Common myeloid progenitor, CD34-positive (primary cell): ENCODE measurements around the gene KIF13A.
A peak's percentile ranks its signal among the peaks of the same experiment; 100 is the strongest.

Experiments used
- CTCF ChIA-PET: fragments of 350-600 bp; sonication (Branson Sonifier 250); formaldehyde crosslinking; loops from one replicate; lab custom pipeline; 2021; ENCODE audit warnings: antibody characterized with exemption; lab: Charles Lee
- POLR2A ChIA-PET: fragments of 350-600 bp; sonication (Branson Sonifier 250); formaldehyde crosslinking; loops from one replicate; lab custom pipeline; 2021; ENCODE audit warnings: antibody characterized with exemption; lab: Charles Lee
- DNase-seq, 3 donors: peaks; one replicate each; pipeline versions ENCODE4 v3.0.0 to v3.0.0-alpha.2; 2013
- H3K27ac ChIP-seq, 2 experiments: 1 replicate in 1 of 2; 2 replicates in 1 of 2; pipeline ENCODE4 v1.7.0; 2013; ENCODE audit warnings: inconsistent platforms in 2 of 2, low read length in 2 of 2, mild to moderate bottlenecking in 2 of 2, low read depth in 1 of 2, moderate library complexity in 1 of 2; ENCODE audit not compliant: severe bottlenecking in 2 of 2, insufficient read depth in 1 of 2, poor library complexity in 1 of 2
- H3K27me3 ChIP-seq, 5 experiments: replicated peaks in 2 of 5; 1 replicate in 3 of 5; 2 replicates in 2 of 5; pipeline versions ENCODE4 v1.6.1 to v1.7.0; 2013; ENCODE audit warnings: low read length in 4 of 5, mild to moderate bottlenecking in 2 of 5, moderate library complexity in 2 of 5, inconsistent platforms in 1 of 5; ENCODE audit not compliant: insufficient read depth in 5 of 5, control insufficient read depth in 4 of 5
- H3K36me3 ChIP-seq, 4 experiments: 1 replicate in 2 of 4; 2 replicates in 2 of 4; pipeline versions ENCODE4 v1.6.1 to v1.7.0; 2013; ENCODE audit warnings: low read length in 3 of 4, control low read depth in 1 of 4, mild to moderate bottlenecking in 1 of 4; ENCODE audit not compliant: control insufficient read depth in 4 of 4, insufficient read depth in 4 of 4
- H3K4me1 ChIP-seq, 4 experiments: 1 replicate in 3 of 4; 2 replicates in 1 of 4; pipeline versions ENCODE4 v1.6.1 to v1.7.1; 2013; ENCODE audit warnings: low read length in 3 of 4, mild to moderate bottlenecking in 3 of 4, control low read depth in 1 of 4, inconsistent platforms in 1 of 4, moderate library complexity in 1 of 4; ENCODE audit not compliant: control insufficient read depth in 4 of 4, insufficient read depth in 4 of 4; ENCODE audit errors: control extremely low read depth in 1 of 4
- H3K4me3 ChIP-seq, 7 experiments: 1 replicate in 4 of 7; 2 replicates in 3 of 7; pipeline versions ENCODE4 v1.5.1 to v1.7.0; 2013; ENCODE audit warnings: mild to moderate bottlenecking in 7 of 7, low read length in 6 of 7, moderate library complexity in 6 of 7, inconsistent platforms in 2 of 7, low read depth in 2 of 7, control low read depth in 1 of 7; ENCODE audit not compliant: insufficient read depth in 4 of 7, control insufficient read depth in 1 of 7; ENCODE audit errors: extremely low read depth in 1 of 7
- H3K9me3 ChIP-seq, 5 experiments: 1 replicate in 4 of 5; 2 replicates in 1 of 5; pipeline versions ENCODE4 v1.6.1 to v1.7.1; 2013; ENCODE audit warnings: low read length in 4 of 5, mild to moderate bottlenecking in 2 of 5, inconsistent platforms in 1 of 5, low read depth in 1 of 5, moderate library complexity in 1 of 5; ENCODE audit not compliant: control insufficient read depth in 4 of 5, insufficient read depth in 2 of 5; ENCODE audit errors: control extremely low read depth in 1 of 5
- WGBS: methylation state at CpG from one replicate; pipeline ENCODE4 v1.1.5; 2013; ENCODE audit not compliant: insufficient coverage; 5-methylcytosine and 5-hydroxymethylcytosine counted together

Gene KIF13A

DNA sequence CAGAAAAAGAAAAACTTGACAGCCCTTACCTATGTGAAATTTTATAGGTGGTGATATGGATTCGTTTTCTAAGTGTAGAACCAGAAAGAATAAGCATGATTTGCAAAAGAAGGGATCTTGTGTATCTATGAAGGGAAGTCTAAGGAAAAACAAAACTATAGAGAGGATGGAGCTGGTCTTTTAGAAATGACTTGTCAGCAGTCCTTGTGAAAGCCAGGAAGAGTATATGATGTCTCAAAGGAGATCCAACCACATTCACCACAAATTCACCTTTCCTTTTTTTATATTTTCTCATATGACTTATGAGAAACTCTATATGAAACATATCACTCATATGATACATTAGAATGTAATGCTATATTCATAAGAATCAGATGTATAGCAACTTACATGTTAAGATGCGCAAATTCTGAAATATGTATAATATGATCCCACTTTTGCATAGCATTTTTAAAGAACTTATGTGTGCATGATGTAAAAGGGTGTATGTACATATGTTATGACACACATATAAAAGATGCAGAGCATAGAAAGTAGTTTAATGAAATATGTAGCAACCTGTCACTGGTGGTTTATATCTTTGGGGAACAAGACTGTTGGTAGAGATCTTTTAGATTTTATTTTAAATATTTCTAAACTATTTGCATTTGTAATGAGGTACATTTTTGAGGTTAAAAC, 188.8 kb downstream of the KIF13A start:
- CTCF ChIA-PET: interaction anchor here (1.5 kb wide), 1 partner anchor 642 kb away, joined by 3 read pairs; no protein-coding TSS in a partner anchor
- no peaks in the 10 kb centered on the region for H3K27me3 ChIP-seq

DNA sequence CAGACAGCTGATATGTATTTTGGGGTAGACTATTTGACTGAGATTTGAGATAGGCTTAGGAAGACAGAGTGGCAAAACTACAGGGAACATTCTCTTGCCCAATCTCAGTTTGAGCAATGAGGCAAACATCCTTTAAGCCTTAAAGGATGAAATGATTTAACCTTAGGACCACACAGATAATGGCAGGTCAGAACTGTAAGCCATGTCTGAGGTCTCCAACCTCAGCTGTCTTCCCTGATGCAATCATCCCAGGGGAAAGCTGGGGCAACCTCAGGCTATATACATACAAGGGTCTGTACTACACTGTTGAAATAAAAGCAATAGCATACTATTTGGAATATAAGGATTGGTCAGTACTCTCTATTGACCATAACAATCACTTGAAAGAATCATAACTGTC, 196.9 kb downstream of the KIF13A start:
- Histone ChIP-seq H3K27ac (no peak overlapping the region), H3K4me1 (no peaks in the 10 kb centered on the region), H3K36me3 (peaks cover 11 to 71% (median 22%) of the 10 kb centered on the region in 4 experiments), H3K4me3 (no peak overlapping the region), H3K9me3 (no peaks in the 10 kb centered on the region), H3K27me3 (no peaks in the 10 kb centered on the region)
- CTCF ChIA-PET: interaction anchor here (1.2 to 2.9 kb wide), 2 partner anchors 9 to 13 kb away, joined by 3 to 11 read pairs; no protein-coding TSS in a partner anchor
- DNase-seq: no peak
- POLR2A ChIA-PET: no interaction called here

More for the DNA sequence above, 188.8 kb downstream of the KIF13A start:
- no peaks in the 10 kb centered on the region for H3K4me1 ChIP-seq
- peaks cover 33 to 79% (median 34%) of the 10 kb centered on the region in 4 experiments for H3K36me3 ChIP-seq
- POLR2A ChIA-PET: no interaction called here
- no peak for DNase-seq
- H3K4me3 ChIP-seq: no peak overlapping the region
- H3K27ac ChIP-seq: no peak overlapping the region
- 100% methylated on average over 1 of the region's 2 CpGs for WGBS
- H3K9me3 ChIP-seq: no peaks in the 10 kb centered on the region

DNA sequence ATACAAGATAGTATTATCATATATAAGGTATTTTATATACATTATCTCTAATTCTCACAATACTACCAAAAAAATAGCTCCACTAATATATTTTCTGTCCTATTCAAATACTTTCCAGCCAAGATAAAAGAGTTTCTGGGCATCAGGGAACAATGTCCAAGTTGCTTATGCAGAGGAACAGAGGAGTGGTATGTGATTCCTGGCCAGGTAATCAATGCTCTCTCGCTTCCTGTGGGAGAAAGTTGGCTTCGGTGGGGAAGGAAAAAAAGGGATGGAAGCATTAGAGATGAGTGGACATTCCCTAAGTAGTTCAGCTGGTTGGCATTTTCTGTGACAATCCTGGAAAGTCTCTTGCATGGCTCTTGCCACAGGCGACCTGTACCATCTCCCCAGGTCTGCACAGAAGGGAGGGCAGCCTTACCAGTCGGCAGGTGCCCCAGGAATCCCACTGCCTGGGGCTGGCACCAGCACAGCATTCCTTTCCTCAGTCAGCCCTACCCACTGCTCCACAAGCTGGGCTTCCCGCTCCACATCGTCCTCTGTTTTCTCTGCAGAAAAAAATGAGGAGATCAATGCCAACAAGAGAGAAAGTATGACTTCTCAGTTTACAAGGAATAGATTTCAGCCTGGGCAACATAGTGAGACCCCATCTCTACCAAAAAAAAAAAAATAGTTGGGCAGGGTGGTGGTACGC, 202.2 kb downstream of the KIF13A start:
- Histone ChIP-seq H3K9me3 (no peaks in the 10 kb centered on the region), H3K27ac (no peak overlapping the region), H3K27me3 (no peaks in the 10 kb centered on the region), H3K4me3 (no peak overlapping the region), H3K4me1 (no peaks in the 10 kb centered on the region), H3K36me3 (peaks cover 5 to 75% (median 29%) of the 10 kb centered on the region in 4 experiments)
- no peak for DNase-seq
- CTCF ChIA-PET: interaction anchor here (0.9 kb wide), 1 partner anchor 10 kb away, joined by 4 read pairs; no protein-coding TSS in a partner anchor
- 100% methylated on average over 2 of the region's 7 CpGs for WGBS
- POLR2A ChIA-PET: no interaction called here

DNA sequence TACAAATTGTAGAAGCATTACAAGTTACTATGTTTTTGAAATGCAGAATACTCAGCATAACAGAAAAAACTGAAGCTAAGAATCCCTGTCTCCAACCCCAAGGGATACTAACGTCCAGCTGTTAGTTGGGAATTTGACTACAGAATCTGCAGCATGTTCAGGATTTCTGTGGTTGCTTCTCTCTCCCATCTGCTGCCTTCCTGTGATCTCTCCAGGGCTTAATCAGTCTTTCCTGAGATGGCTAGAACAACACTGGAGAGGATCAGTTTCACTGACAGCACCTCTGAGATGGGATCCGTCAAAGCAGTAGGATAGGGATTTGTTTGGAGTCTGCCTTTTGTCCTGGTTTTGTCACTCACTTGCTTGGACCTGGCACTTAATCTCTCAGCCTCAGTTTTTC, 207.4 kb downstream of the KIF13A start:
- WGBS: 100% methylated on average over 2 of the region's 2 CpGs
- Histone ChIP-seq H3K4me3 (no peak overlapping the region), H3K4me1 (no peaks in the 10 kb centered on the region), H3K36me3 (peaks cover 11 to 73% (median 33%) of the 10 kb centered on the region in 4 experiments), H3K27ac (no peak overlapping the region), H3K9me3 (no peaks in the 10 kb centered on the region), H3K27me3 (no peaks in the 10 kb centered on the region)
- CTCF ChIA-PET: interaction anchor here (0.7 kb wide), 1 partner anchor 51 kb away, joined by 3 read pairs; no protein-coding TSS in a partner anchor
- DNase-seq: no peak
- POLR2A ChIA-PET: no interaction called here

DNA sequence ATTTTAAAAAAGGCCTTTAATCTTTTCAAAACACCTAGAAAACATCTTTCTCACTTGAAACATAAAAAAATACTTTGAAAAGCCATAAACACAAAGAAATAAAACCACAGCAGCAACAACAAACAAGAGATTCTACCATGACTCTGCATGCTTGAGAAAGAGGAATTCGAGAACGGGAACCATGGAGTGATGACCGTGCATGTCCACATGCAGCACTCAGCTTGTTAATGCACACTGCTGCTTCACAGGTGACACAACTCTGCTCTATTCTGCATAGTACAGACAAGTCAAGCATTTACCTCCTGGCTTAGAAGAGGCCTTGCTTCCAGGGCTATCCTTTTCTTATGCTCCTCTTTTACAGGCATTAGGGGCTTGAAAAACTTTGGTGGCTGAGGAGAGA, 215.8 kb downstream of the KIF13A start:
- ChIA-PET CTCF (no interaction called here), POLR2A (no interaction called here)
- peak in 1 of 3 donors; percentile 6 for DNase-seq
- Histone ChIP-seq H3K27me3 (no peaks in the 10 kb centered on the region), H3K27ac (no peak overlapping the region), H3K4me1 (no peaks in the 10 kb centered on the region), H3K36me3 (peaks cover 19 to 66% (median 29%) of the 10 kb centered on the region in 4 experiments), H3K4me3 (no peak overlapping the region), H3K9me3 (no peaks in the 10 kb centered on the region)
- WGBS: 83% methylated on average over 3 of the region's 3 CpGs

DNA sequence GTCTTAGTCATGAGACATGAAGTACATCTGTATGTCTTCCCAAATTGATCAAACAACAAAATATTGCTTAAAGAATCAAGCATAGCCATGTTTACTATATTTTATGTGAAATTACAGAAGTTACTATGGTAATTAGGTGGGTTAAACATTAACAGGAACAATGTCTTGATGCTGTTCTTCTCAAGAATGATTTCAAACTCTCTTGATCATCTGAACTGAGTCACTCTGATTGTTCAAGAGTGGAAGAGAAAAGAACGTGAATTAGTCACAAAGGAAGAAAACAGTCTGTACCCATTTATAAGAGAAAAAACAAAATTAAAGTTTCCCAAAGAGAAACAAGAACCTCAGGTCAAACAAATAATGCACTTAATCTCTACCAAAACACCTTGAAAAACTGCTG, 218.6 kb downstream of the KIF13A start:
- no peak for DNase-seq
- no peak overlapping the region for H3K4me3 ChIP-seq
- peaks cover 20 to 67% (median 34%) of the 10 kb centered on the region in 4 experiments for H3K36me3 ChIP-seq
- no peaks in the 10 kb centered on the region for H3K27me3 ChIP-seq
- WGBS: no CpG with 5 or more reads among the region's 1 CpG
- ChIA-PET CTCF (no interaction called here), POLR2A (no interaction called here)
- H3K4me1 ChIP-seq: no peaks in the 10 kb centered on the region
- no peak overlapping the region for H3K27ac ChIP-seq
- no peaks in the 10 kb centered on the region for H3K9me3 ChIP-seq

DNA sequence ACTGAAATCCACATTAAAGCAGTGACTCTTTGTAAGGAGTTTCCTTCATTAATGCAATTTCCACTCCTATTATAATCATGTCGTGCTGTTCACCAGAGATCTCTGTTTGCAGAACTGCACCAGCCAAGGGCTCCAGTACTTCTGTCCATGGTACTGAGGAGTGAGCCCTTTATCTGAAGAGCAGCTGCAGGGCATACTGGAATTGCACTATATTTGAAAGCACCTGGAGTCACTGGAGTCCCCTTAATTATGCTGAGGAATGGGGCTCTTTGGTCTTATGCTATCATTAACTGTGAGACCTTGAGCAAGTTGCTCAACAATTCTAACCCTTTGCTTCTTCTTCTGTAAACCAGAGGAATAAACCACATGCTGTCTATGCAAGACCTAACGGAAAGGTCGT, 219.0 kb downstream of the KIF13A start:
- Histone ChIP-seq H3K4me3 (no peak overlapping the region), H3K9me3 (no peaks in the 10 kb centered on the region), H3K4me1 (no peaks in the 10 kb centered on the region), H3K27me3 (no peaks in the 10 kb centered on the region), H3K36me3 (peaks cover 20 to 68% (median 36%) of the 10 kb centered on the region in 4 experiments), H3K27ac (no peak overlapping the region)
- DNase-seq: peak in 1 of 3 donors; percentile 5
- CTCF ChIA-PET: no interaction called here
- 89% methylated on average over 3 of the region's 3 CpGs for WGBS
- POLR2A ChIA-PET: no interaction called here
